ENCODE measurements around the gene PRXL2C. TPM values are rescaled to one million over a fixed set of nuclear protein-coding genes. Genes with fewer than 3 reads are reported as not detected.
A peak's percentile ranks its signal among the peaks of the same experiment; 100 is the strongest.
"Not testable (repeated sequence)": the region's sequence is repeated elsewhere in the genome, so short reads cannot be mapped to it uniquely, and the experiment has no call there.

Gene PRXL2C, protein sequence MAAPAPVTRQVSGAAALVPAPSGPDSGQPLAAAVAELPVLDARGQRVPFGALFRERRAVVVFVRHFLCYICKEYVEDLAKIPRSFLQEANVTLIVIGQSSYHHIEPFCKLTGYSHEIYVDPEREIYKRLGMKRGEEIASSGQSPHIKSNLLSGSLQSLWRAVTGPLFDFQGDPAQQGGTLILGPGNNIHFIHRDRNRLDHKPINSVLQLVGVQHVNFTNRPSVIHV
- 15.0 TPM in 2 replicates for total RNA-seq (2014; rRNA removed; shearing (Covaris generic))

DNA sequence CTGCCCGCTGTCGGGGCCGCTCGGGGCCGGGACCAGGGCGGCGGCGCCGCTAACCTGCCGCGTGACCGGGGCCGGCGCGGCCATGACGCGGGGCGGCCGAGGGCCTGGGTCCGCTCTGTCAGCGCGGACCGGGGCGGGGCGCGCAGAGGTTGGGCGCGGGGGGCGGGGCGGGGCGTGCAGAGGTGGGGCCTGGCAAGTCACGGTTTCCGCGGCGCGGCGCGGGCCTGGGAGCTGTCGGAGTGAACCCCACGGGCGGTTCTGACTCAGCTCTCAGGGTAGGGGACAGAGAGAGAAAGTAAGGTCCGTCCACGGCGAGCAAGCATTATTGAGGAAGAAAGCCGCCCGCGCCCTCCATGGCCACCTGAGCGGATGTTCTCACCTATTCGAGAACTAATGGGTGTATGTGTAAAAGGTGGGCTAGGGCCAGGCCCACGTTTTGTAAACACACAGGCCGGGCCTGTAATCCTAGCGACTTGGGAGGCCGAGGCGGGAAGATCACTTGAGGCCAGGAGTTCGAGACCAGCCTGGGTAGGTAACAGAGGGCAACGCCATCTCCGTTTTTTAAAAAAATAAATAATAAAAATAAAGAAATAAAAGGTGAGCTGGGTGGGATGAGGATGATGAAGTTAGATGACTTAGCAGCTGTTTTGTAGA is at the start of gene PRXL2C:
Gene PRXL2C (minus strand): TSS at position 120 of the 654 bp plus-strand sequence. CDS start 36 bp downstream, at position 84.
- DNase-seq (ENCODE audit: low spot score) = peak; percentile 28

DNA sequence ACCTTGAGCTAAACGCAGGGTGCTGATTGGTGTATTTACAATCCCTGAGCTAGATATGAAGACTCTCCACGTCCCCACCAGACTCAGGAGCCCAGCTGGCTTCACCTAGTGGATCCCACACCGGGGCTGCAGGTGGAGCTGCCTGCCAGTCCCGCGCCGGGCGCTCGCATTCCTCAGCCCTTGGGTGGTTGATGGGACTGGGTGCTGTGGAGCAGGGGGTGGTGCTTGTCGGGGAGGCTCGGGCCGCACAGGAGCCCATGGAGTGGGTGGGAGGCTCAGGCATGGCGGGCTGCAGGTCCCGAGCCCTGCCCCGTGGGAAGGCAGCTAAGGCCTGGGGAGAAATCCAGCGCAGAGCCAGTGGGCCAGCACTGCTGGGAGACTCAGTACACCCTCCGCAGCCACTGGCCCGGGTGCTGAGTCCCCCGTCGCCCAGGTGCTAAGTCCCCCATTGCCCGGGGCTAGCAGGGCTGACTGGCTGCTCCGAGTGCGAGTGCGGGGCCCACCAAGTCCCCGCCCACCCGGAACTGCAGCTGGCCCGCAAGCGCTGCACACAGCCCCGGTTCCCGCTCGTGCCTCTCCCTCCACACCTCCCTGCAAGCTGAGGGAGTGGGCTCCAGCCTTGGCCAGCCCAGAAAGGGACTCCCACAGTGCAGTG is 45.7 kb upstream of the PRXL2C start:
- not testable (repeated sequence) for DNase-seq (ENCODE audit: low spot score)

DNA sequence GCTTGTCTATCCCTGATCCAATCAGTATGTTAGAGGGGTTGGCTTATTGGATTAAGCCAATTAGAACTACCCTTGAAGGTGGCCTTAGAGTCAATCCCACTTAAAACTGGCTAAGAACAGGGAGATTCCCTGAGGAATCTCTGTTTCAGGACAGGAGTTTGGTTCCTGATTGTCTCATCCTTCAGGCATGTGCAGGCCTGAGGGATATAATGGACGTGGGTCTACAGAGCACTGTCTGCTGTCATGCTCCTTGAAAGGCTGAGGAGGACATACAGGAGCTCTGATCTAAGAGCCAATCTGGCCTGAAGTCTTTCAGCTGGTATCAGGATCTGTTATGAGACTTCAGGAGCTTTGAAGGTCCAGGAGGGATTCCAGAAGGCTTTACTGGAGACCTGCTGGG is 36.2 kb upstream of the PRXL2C start:
- no peak for DNase-seq (ENCODE audit: low spot score)

DNA sequence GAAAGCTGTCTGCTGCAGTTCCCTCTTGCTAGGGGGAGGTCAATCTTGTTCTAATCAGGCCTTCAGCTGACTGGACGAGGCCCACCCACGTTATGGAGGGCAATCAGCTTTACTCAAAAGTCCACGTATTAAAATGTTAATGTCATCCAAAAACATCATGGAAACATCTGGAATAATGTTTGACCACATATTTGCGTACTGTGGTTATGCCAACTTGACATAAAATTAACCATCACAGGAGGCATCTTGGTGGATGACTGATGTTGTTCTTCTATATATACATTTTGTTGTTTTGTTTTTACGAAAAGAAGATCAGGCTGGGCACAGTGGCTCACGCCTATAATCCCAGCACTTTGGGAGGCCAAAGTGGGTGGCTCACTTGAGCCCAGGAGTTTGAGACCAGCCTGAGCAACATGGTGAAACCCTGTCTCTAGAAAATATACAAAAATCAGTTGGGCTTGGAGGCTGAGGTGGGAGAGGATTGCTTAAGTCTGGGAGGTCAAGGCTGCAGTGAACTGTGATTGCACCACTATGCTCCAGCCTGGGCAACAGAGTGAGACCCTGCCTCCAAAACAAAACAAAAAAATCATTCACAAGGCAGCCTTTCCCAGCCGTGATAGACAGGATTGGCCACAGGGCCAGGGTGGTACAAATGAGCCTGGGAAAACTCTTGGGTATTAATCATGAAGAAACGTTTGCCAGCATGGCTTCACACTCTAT is 33.8 kb upstream of the PRXL2C start:
- DNase-seq (ENCODE audit: low spot score) = no peak

DNA sequence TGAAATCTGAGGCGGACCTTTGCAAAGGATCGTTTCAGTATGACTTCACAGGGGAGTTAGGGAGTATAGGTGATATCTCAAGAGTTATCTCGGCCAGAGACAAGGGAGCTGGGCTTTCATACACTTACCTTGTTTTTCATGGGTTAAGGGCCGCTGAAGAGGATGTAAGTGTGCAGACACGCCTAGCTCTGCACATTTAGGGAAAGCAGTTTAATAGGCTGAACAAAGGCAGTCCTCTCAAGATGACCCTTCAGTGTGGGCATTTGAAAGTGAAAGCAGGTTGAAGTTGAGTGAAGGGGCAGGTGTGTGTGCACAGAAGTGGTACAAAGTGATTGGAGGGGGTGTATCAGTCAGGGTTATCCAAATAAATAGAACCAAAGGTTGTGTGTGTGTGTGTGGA is 33.1 kb upstream of the PRXL2C start:
- DNase-seq (ENCODE audit: low spot score) = no peak

DNA sequence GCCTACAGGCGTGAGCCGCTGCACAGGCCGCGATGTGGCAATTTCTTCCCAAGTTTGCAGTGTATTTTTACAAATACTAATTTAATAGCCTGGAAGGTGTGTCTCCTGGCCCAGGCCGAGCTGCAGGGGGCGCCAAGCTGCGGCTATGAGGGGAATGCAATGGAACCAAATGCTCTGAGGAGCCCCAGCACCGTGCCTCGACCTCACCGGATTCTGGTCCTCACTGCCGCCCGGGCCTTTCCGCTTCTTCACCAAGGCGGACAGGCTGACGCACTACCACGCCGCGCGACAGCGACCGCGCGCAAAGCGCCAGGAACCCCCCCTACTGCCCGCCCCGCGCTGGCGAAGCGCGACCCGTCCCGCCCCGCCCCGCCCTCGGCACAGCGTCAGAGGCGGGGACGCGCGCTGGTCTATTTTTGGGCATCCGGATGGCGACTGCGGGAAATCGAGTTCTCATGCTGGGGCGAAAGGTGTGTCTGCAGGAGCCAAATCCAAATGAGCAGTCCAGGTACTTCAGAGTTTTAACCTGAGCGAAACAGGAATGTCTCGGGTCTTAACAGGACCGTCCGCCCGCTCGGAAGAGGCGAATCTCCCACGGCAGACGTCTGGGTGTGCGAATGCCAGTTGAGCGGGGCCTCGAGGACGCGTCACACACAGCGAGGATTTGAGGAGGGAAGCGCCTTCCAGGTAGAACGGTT is 31.7 kb upstream of the PRXL2C start:
- DNase-seq (ENCODE audit: low spot score) = no peak

DNA sequence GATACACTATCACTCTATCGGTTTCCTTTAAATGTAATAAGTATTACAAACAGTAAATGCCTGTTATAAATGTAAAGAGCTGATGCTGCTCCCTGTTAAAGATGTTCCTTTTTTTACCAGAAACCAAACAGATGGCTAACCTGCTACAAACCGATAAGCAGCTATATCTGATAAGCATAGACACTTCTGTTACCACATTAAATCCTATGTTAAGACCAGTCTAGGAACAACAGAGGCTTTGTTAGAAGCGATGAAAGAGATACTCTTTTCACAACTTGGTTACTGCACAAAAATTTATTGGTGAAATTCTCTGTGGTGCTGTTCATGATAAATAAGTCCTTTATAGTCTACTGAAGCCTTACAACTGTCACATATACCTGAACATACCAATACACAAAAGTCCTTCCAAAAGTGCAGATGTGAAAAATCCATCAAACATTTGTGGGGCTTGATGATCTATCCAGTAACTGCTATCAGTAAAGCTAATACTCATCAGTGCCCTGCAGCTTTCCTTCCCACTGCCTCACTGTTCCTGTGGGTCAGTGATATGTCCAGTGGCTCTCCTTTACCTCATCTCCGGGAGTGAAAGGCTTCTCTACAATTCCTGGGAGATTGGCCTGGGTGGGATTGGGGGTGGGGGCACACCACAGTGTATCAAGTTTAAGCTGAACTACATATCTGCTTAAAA is 25.8 kb upstream of the PRXL2C start:
- DNase-seq (ENCODE audit: low spot score) = no peak

DNA sequence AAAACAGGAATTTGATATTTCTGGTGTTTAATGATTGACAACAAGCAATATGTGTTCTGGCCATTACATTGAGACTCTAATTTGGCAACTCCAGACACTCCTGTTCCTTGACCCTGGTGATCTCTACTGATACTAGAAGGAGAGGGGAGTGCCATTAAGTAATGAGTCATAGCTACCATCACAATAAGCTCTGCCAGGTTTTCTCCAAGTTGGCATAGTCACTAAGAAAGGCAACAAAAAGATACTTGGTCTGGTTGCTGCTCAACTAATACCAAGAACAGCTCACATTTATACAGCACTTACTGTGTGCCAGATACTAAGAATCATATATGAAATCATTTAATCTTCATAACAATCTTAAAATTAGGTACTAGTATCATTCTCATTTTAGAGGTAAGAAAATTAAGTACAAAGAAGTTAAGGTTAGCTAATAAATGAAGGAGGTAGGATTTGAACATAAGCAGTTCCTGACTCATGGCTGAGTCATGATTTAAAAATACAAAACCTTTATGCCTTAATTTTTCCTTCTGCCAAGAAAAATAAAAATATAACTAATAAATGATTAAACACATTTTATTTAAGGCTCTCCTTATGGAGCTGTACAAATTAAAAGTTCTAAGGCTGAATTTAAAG is 19.9 kb upstream of the PRXL2C start:
- DNase-seq (ENCODE audit: low spot score) = peak; percentile 44

DNA sequence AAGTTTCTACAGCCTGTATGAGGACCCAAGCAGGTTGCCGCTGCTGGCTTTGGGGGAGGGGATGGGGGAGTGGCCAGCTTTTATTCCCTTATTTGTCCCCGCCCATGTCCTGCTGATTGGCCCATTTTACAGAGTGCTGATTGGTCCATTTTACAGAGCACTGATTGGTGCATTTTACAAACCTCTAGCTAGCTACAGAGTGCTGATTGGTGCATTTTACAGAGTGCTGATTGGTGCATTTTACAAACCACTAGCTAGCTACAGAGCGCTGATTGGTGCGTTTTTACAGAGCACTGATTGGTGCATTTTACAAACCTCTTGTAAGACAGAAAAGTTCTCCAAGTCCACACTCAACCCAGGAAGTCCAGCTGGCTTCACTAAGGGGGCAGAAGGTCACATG is 18.7 kb upstream of the PRXL2C start:
- not testable (repeated sequence) for DNase-seq (ENCODE audit: low spot score)

DNA sequence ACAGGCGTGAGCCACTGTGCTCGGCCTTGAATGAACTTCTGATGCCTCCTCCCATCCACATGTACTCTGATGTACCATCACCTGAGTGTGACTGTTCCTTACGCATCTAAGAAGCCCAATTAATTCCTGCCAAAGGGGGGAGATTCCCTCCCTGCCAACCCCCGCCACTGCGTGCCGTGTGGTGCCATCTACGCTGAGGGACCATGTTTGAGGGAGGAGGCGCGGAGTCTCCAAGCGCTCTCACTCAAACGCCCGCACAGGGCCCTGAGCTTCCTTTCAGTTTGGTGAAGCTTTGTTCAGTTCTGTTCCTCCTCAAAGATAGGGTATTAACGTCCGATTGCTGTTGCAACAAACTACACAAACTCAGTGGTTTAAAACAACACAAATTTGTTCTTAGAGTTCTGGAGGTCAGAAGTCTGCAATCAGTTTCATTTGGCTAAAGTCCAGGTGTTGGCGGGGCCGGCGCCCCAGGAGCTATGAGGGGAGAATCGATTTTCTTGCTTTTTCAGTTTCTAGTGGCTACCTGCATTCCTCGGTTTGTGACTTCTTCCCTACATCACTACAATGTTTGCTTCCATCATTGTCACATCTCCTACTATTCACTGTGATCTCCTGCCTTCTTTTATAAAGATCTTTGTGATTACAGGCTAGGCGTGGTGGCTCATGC is 13.9 kb upstream of the PRXL2C start:
- no peak for DNase-seq (ENCODE audit: low spot score)

DNA sequence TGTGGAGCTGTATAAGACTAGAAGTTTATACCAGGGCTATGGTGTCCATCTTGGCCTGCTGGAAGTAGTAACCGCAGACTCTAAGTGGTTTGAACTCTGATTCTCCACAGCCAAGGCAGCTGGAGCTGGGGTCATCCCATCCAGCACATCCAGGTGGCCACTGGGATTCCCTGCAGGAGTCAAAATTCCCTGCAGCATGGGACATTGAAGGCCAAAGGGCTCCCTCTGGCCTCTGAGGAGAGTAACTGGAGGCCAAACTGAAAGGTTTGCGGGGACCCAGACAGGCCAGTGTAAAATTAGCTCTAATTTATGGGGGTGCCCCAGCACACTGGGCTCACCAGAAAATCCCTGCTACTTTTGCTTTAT is 12.2 kb upstream of the PRXL2C start:
- no peak for DNase-seq (ENCODE audit: low spot score)

DNA sequence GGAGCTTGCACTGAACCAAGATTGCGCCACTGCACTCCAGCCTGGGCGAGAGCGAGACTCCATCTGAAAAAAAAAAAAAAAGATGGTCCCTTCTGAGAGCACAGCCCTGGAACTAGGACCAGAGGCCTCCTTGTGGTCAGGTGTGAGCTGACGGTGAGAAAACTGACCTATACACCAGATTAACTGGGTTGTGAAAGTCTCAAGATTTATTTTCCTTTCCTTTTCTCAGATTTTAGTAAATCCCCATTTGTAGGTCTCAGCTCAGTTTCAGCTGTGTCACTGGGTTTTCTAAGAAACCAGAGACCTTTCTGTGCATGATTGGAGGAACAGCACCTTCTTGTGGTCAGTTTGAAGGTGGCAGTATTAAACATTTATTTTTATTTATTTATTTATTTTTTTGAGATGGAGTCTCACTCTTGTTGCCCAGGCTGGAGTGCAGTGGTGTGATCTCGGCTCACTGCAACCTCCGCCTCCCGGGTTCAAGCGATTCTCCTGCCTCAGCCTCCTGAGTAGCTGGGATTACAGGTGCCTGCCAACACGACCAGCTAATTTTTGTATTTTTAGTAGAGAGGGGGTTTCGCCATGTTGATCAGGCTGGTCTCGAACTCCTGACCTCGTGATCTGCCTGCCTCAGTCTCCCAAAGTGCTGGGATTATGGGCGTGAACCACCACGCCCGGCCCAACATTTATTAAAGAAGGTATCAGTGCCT is 11.7 kb upstream of the PRXL2C start:
- peak; percentile 79 for DNase-seq (ENCODE audit: low spot score)

DNA sequence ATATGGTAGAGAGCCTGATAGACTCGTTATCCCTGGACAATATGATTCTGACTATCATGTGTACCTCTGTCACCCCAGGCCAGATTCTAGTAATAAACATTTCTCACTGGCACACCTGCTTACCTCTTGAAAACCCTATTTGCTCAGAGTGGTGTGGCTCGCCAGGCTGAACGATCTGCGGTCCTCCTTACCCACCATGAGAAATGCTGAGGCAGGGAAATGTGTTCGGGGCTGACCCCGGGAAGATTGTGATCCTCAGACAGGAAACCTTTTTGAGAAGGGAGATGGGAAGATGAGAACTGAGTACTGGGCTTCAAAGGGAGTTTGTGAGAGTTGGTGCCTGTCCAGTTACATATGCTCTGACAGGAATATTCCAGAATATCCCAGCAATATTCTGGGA is 10.7 kb upstream of the PRXL2C start:
- DNase-seq (ENCODE audit: low spot score) = no peak

DNA sequence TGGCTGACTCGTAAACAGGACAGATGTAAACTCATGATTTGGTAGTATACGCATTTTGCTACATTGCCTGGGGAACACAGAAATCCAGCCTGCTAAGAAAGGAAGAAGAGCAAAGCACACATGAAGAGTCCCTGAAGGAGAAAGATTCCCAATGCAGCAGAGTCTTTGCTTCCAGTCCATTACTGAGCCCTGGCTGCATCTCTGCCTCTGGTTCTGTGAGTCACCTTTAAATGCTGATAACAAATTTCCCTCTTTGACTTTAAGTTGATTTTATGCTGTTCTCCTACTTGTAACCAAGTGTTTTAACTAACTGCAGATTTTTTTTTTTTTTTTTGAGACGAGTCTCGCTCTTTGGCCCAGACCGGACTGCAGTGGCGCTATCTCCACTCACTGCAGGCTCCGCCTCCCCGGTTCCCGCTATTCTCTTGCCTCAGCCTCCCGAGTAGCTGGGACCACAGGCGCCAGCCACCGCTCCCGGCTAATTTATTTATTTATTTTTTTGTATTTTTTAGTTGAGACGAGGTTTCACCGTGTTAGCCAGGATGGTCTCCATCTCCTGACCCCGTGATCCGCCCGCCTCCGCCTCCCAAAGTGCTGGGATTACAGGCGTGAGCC is 8.5 kb upstream of the PRXL2C start:
- no peak for DNase-seq (ENCODE audit: low spot score)

DNA sequence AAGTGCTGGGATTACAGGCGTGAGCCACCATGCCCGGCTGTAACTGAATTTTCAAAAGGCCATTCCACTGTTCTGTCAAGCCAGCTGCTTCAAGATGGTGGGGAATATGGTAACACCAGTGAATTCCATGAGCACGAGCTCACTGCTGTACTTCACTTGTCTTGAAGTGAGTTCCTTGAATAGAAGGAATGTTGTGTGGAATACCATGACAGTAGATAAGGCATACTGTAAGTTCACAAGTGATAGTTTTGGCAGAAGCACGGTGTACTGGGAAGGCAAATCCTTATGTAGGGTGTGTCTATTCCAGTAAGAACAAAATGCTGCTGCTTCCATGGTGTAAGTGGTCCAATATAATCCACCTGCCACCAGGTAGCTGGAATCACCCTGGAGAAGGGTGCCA is 6.6 kb upstream of the PRXL2C start:
- no peak for DNase-seq (ENCODE audit: low spot score)

DNA sequence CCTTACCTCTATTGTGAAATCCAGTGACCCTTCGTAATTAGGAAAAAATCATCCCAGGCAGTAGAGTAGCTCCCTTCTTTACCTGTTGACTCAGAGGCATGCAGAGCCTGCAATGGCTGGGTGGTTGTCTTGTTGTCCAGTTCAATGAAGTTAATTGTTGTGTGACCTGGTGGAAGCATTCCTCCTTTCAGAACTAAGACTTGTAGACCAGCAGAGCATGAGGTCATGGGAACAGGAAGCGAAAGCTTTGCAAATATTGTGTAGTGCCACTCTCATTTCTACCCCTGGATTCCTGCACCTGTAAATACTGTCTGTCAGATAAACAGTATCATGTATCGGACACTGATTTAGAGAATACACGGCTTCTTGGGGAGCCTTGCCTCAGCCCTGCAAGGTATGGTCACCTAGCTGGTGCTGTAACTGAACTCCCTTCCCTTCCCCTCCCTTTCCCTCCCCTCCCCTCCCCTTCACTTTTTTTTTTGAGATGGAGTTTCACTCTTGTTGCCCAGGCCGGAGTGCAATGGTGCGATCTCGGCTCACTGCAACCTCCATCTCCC is 5.7 kb upstream of the PRXL2C start:
- no peak for DNase-seq (ENCODE audit: low spot score)

DNA sequence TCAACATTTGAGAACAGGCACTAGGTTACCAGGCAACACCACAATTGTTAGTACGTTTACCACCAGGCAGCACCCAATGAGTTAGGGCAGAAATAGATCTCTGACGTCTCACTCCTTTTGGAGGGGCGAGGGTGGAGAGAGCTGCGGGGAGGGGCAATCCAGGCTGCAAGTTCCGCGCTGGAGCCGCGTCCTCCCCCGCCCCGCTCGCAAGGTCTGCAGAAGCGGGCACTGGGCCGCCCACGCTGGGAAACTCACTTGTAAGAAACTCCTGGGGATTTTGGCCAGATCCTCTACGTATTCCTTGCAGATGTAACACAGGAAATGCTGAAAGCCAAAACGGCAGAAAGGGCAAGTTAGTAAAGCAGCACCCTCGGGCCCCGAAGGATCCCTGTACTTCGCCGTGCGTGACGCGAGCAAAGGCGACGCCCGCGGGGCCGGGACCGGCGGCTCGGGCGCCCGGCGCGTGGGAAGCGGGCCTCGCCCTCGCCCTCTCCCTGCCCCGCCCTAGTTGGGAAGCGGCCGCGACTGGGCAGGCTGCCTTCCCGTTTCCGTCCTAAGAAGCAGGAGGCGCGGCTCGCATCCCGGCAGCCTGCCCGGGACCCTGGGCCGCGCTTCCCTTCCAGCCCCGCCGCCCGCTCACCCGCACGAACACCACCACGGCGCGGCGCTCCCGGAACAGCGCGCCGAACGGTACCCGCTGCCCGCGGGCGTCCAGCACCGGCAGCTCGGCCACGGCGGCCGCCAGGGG is 493 bp downstream of the PRXL2C start:
- peak; percentile 70 for DNase-seq (ENCODE audit: low spot score)

DNA sequence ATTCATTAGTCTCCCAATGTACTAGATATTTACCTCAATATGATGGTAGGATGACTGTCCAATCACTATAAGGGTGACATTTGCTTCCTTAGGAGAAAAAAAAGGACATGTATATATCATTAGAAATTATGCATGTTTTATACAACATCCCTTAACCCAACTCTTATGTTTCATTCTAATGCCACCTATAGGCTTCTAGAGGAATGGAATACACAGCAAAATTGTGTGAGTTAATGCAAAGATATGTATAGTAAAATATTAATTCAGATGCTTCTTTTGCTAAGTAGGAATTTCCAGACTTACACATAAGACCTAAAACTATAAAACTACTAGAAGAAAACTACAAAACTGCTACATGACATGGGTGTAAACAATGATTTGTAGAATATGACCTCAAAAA is 3.5 kb downstream of the PRXL2C start:
- no peak for DNase-seq (ENCODE audit: low spot score)

All from H4 (cell line).